ENCODE measurements around the gene ALDH1L1.

Gene ALDH1L1

GRCh38 chr3:126180477-126181397 lies at the start of gene ALDH1L1:
ALDH1L1 (minus strand) TSS chr3:126180586; CDS start chr3:126160979, 19,607 bp downstream.
- no peak for DNase-seq

GRCh38 chr3:126226374-126226773 lies 46.0 kb upstream of the ALDH1L1 start:
- no peak for DNase-seq

- DNase-seq = no peak
Observed at GRCh38 chr3:126216416-126216815, 36.0 kb upstream of the ALDH1L1 start.

- no peak for DNase-seq
Observed at GRCh38 chr3:126213379-126214028, 33.1 kb upstream of the ALDH1L1 start.

- DNase-seq = no peak
Observed at GRCh38 chr3:126212620-126213378, 32.4 kb upstream of the ALDH1L1 start.

GRCh38 chr3:126212250-126212619 lies 31.8 kb upstream of the ALDH1L1 start:
- no peak for DNase-seq

GRCh38 chr3:126211569-126211968 lies 31.2 kb upstream of the ALDH1L1 start:
- DNase-seq = no peak

GRCh38 chr3:126210606-126211005 lies 30.2 kb upstream of the ALDH1L1 start:
- DNase-seq = no peak

- DNase-seq = no peak
Observed at GRCh38 chr3:126209741-126210140, 29.4 kb upstream of the ALDH1L1 start.

GRCh38 chr3:126208606-126209256 lies 28.3 kb upstream of the ALDH1L1 start:
- DNase-seq = no peak

- DNase-seq = no peak
Observed at GRCh38 chr3:126208182-126208581, 27.8 kb upstream of the ALDH1L1 start.

GRCh38 chr3:126207166-126207565 lies 26.8 kb upstream of the ALDH1L1 start:
- no peak for DNase-seq

GRCh38 chr3:126205717-126206655 lies 25.6 kb upstream of the ALDH1L1 start:
- no peak for DNase-seq

GRCh38 chr3:126202680-126203079 lies 22.3 kb upstream of the ALDH1L1 start:
- DNase-seq = no peak

GRCh38 chr3:126202276-126202675 lies 21.9 kb upstream of the ALDH1L1 start:
- no peak for DNase-seq

GRCh38 chr3:126201168-126201567 lies 20.8 kb upstream of the ALDH1L1 start:
- DNase-seq = no peak

- no peak for DNase-seq
Observed at GRCh38 chr3:126200534-126200933, 20.1 kb upstream of the ALDH1L1 start.

- DNase-seq = no peak
Observed at GRCh38 chr3:126199256-126199655, 18.9 kb upstream of the ALDH1L1 start.

GRCh38 chr3:126197854-126198584 lies 17.6 kb upstream of the ALDH1L1 start:
- DNase-seq = peak; percentile 32

- no peak for DNase-seq
Observed at GRCh38 chr3:126197343-126197742, 17.0 kb upstream of the ALDH1L1 start.

- no peak for DNase-seq
Observed at GRCh38 chr3:126194713-126195305, 14.4 kb upstream of the ALDH1L1 start.
